Measurements from ENCODE around the gene GNAT1.

- TF ChIP-seq CTCF (IDR thresholded peaks at IDR 0.05) (no peak), POLR2A (IDR thresholded peaks at IDR 0.05) (no peak), POLR2AphosphoS5 (IDR thresholded peaks at IDR 0.05) (no peak)
Measured at GRCh38 chr3:50168388-50168787, 23.0 kb upstream of the GNAT1 start.
